GM21717 (cell line): ENCODE results near the gene SGK1.
"Not testable (repeated sequence)": the region's sequence is repeated elsewhere in the genome, so short reads cannot be mapped to it uniquely, and the experiment has no call there.

Source experiments
- ATAC-seq: cut with Tn5 transposase; IDR thresholded peaks from one replicate; pipeline ENCODE4 v1.9.1; 2021; ENCODE audit warnings: mild to moderate bottlenecking, moderate library complexity; ENCODE audit not compliant: unreplicated experiment

SGK1 gene

DNA sequence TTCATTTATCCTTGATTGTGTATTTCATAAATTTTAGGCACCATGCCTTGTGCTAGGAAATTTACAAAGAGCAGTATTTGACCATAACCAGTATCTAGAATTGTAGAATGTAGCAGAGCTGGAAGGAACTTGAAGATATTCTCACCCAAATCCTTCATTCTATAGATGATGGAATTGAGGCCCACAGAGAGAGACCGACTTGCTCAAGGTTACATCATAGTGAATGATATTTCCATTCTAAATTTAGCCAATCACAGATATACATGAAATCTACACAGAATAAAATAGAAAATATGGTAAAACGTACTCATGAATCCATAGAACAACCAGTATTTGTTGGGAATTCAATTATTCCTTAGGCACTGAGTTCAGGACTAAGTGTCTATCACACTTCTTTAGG lies 10.9 kb upstream of the SGK1 start:
- no peak for ATAC-seq

DNA sequence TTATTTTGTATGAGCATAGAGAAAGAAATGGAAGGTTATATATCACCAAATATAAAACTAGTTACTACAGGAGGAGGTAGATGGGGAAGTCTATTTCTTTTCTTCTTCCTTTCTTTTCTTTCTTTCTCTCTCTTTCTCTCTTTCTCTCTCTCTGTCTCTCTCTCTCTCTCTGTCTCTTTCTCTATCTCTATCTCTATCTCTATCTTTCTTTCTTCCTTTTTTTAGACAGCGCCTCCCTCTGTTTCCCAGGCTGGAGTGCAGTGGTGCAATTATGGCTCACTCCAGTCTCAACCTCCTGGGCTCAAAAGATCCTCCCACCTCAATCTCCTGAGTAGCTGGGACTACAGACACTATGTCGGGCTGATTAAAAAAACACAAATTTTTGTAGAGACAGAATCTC lies 10.2 kb upstream of the SGK1 start:
- no peak for ATAC-seq

DNA sequence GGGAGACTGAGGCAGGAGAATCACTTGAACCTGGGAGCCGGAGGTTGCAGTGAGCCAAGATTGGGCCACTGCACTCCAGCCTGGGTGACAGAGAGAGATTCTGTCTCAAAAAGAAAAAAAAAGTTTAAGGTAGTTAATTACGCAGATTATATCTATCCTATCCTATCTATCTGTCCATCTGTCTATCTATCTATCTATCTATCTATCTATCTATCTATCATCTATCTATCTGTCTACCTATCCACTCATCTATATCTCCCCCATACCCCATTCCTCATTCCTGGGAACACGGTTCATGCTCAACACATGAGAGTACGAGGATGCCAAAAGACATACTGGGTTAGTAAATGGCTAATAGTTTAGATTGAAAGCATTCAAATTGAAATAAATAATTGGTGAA lies 8.3 kb upstream of the SGK1 start:
- ATAC-seq = not testable (repeated sequence)

DNA sequence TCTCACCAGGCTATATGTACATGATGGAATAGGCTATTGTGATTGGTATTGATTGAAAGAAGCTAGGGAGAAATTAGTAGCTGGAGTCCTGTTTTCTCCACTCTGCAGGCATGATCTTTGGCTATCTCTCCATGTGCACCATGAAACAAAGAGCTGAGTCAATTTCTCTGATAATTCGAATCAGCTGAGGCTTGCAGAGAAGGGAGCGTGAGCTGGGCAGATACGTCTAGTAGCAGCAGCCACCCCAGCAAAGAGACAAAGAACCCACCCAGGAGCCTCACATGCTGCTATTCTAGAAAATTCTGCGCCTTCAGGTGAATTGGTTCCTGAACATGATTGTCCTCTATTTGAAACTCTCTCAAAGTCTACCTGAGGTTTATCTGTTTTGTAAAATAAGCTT lies 6.9 kb upstream of the SGK1 start:
- no peak for ATAC-seq

DNA sequence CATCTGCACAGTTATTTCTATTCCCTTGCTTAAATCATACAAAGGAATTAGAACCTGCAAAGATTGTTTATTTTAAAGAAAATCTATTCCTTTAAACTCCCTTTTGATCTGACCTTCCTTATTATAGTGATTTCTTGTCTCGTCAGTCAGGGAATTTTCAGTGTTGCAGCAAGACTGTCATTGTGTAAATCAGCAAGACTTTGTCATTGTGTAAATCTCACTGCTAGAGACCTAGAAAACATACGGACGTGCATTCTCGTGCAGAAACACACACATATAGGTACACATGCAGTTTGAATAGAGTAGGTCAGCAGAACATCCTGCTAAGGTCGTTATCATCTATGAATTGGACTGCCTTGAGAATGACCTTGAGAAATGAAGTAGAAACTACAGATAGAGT lies 6.2 kb upstream of the SGK1 start:
- ATAC-seq = no peak

DNA sequence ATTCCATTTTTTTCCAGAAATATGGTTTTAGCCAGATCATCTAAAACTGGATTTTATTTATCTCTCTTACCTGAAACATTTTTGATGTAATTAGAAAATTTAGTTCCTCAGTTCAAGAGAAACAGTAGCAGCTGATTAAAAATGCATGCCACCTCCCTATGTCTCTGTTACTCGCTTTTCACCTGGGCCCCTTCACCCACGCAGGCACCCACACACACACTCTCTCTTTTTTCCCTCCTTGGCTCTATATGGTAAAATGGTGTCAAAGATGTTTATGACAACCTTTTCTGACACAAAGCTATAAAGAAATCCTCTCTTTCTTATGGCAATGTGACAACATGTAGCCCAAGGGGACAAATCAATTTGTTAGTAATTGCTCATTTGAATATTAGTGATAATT lies 5.8 kb upstream of the SGK1 start:
- ATAC-seq = no peak

DNA sequence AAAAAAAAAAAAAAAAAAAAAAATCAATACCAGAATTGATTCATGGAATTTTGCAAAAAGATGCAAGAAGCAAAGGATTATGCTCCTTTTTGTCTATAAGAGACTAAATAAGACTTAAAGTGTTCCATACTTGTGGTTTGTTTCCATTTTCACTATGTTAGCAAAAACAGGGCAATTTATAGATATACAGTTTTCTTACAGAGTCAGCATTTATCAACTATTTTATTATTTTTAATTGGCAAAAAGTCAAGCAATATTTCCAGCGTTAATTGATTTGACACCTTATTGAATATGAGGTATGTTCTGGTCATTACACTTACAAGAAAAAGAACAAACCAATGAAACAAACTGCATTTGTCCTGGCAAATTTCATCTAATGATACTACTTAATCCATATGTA lies 5.4 kb upstream of the SGK1 start:
- ATAC-seq = no peak

DNA sequence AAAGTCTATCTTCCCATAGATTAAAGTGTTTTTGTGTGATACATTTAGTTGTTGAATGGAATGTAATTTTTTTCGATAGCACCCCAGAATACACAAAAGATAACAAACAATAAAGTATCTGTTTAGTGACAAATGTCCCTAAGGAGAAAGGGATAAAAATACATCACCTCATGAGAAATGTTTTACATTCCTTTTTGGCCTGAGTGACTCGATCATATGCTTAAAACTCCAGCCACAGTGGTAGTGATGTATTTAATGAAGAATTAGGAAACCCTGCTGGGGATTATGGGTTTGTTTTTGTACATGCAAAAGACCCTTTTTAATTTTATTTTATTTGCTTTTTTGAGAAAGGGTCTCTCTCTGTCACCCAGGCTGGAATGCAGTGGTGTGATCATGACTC lies 4.3 kb upstream of the SGK1 start:
- ATAC-seq = no peak

DNA sequence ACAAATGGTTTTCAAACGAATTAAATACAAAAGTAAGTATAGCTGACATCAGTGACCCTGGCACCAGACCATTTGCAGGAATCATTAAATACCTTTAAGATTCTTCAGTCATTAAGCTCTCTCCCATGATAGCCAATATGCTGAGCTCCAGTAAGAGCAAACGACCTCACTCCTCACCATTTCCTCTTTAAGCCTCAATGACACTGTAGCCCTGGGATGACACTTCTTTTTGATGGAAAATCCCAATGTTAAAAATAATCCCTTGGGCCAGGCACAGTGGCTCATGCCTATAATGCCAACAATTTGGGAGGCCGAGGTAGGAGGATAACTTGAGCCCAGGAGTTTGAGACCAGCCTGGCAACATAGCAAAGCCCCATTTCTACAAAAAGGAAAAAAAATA lies 3.3 kb upstream of the SGK1 start:
- ATAC-seq = no peak

DNA sequence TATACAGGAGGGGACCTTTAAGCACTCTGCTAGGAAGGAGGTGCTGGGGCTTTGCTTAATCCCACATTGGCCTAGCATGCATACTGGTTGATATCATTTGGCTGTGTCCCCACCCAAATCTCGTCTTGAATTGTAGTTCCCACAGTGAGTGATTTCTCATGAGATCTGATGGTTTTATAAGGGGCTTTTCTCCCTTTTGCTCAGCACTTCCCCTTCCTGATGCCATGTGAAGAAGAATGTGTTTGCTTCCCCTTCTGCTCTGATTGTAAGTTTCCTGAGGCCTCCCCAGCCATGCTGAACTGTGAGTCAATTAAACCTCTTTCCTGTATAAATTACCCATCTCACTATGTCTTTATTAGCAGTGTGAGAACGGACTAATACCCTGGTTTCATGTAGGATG lies 1.8 kb upstream of the SGK1 start:
- not testable (repeated sequence) for ATAC-seq

DNA sequence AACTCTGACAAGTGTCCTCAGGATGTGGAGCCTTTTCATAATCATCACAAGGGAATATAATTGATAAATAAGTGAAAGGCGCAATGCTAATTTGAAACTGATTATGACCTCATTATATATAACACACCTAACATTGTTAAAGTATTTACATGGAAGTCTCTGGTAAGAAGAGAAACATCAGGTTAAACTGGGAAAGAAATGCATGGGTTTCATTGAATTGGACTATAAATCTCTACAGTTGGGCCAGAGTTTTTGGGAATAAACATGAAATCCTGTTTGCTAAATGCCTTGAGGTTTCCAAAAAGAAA lies 1.0 kb upstream of the SGK1 start:
- no peak for ATAC-seq

DNA sequence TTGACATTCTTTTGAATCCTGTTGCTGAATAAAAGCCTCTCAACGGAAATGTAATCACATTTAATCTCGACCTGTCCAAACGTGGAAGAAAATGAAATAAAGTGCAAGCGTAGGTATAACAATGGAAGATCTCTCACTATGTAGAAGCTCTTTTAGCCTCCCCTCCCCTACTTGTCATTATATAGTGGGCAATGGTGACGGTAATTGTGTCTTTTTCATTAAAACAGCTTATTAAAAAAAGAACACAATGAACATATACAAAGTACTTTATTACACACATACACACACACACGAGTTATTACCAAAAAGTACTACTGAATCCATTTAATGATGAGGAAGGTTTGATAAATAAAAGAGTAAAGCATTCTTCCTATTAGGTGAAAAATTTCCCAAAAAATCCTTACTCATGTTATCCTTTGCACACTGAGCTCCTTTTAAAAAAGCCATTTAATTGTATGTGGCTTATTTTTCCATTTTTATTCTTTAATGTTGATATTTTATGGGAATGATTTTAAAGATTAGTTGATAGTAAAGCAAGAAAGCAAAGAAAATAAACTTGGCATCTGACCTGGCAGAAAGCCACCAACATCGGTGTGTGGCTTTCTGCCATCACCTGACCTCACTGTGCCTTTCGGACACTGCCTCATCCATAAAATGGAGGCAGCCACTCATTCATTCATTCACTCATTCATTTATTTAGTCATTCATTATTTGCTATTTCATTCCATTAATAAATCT lies 493 bp upstream of the SGK1 start:
- no peak for ATAC-seq

DNA sequence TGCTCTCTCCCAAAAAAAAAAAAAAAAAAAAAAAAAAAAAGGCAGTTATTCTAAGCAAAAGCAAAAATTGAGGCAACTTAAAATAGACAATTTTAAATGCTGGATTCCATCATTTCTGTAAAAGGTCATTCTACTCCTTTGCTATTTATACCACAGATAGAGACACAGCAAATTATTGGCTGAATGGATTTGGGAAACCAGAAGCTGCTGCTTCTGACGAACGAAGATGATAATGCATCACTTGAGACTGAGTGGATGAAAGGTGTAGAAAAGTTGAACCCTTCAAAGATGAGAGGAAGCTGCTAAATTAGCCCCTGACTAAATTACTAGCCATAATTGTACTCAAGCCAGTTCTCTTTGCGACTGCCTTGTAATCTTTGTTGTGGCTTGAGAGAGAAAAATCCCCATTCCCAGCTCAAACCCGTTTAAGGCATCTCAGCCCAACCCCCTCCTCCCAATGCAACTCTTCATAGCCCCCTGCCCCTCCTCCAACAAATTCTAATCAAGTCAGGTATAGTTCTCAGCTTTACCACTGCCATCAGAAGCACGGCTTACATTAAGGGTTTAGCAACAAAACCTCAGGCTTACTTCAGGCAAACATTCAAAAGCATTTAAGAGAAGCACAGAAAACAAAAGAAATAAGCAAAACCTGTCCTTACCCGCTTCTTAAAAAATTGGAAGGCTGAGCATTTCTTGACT lies 1.0 kb downstream of the SGK1 start:
- ATAC-seq = no peak

DNA sequence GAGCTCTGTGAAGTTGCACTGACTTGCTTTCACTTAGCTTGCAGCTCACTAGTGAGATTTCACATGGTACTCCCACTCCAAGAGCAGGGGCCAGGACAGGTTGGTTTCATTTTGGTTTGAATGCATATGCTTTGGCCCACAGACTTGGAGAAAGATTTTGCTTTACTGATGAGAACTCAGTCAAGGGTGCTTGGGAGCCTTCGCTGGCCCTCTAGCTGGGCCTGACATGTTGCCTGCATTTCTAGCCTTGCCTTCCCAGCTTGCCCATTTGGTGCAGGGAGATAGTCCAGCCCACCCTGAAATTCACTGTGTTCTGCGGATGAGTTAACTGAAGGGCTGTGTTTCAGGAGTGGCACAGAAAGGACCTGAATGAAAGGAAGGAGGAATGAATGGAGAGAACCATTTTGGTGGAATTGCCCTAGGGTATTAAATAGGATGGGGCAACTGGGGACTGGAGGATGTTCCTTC lies 1.9 kb downstream of the SGK1 start:
- ATAC-seq = no peak

DNA sequence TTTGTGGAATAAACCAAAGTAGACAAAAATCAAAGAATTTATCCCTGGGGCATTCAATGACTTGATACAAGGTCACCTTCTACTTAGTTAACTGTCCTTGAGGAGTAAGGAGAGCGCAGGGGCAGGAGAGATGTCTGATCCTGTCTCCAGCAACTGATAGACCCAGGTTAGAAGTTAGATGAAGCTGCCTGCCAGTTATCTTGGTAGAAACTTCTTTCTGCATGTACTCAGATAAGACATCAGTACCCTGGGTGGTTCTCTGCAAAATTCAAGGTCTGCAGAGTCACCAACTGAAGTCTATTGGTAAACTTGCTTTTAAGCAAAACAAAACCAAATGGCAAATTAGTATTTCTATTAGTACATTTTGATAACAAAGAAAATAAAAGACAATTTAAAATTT lies 2.7 kb downstream of the SGK1 start:
- ATAC-seq = no peak

DNA sequence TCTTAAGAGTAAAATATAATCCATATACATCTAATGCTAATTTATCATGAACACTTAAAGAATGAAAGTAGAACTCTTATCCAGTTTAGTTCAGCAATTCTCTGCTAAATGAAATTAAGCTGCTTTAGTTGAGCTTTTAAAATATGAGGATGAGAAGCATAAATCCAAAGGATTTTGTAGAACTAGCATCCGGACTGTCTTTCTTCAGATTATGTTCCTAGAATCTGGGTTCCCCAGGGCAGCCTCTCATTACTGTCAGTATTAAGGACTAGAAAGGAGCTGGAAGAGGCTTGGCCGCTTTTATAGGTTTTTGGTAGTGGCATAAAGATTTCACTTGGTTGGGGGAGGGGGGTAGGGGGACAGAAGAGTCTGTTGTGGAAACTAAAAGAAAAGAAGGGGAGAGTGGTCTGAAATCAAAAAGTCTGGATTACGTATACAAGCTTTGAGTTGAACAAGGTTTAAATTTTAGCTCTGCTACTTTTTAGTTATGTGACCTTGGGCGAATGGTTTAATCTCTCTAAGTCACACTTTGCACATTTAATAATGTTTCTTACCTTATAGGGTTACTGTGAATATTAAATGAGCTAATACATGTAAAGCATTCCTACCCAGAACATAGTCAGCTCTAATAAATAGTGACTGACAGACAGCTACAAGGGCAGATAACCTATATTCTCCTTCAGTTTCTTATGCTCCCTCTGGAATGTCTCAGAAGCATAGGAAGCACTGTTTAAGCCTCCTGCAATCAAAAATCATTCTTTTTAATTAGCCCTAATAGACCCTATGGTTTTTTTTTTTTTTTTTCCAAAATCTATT lies 3.7 kb downstream of the SGK1 start:
- no peak for ATAC-seq

DNA sequence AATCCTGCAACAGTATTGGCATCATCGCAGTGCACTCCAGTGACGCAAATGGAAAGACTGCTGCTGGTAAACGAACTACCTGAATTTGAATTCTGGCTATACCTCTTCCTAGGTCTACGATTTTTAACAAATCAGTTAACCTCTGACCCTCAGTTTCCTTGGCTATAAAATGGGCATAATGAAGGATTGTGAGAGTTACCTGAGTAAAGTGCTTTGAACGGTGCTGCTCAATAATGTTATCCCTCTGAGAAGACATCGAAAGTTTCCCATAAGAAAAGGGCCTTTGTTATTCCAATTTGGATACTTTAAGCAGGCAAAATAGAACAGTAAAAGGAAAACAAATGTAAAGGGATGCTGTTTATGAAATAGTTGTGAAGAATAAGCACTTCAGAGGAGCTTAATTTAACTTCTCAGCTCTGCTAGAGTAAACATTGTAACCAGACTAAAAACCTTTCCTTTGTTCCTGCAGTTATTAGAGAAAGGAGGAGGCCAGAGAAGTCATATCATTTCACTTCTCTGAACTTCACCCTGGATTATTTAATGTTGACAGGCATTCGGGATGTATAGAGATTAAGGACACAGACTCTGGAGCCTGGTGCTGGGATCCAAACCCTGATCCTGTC lies 5.8 kb downstream of the SGK1 start:
- no peak for ATAC-seq

DNA sequence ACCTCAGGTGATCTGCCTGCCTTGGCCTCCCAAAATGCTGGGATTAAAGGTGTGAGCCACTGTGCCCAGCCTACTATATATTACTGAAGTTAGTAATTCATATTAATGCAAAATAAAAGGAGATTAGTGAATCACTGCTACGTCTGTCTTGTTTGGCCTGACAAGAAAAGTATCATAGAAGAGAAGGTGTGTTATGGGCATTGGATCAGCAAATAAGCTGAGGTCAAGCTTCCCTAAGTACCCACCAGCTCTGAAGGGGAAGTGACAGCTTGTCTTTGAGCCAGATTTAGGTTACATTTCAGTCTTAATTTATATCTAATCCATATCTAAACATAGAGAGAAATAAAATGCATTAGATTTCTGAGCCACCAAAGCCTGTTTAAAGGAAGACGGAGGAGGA lies 7.1 kb downstream of the SGK1 start:
- no peak for ATAC-seq

DNA sequence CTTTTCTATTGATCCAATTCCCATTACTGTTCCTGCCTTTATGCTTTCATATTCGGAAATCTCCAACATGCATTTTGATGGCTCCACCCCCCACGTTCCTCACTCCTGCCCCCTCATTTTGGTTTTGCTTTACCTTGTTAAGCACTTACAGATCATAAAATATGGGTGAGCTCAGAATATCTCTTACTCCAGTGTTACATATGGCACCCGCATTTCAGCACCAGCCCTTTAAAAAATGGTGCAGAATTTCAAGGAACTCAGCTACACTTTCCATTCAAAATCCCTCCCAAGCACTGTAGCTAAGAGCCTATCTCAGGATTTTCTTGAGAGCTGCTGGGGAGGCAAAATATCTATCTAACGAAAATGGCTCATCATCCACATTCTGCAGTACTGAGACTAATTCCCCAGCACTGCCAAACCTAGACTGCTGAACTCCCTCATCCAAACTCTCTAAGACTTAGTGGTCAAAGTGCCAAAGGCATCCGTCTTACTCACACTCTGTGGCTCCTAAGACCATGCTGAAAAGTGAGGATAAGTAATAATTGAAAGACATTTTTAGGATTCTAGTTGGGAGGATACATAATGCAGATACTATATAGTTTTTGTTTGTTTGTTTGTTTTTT lies 7.8 kb downstream of the SGK1 start:
- ATAC-seq = no peak

DNA sequence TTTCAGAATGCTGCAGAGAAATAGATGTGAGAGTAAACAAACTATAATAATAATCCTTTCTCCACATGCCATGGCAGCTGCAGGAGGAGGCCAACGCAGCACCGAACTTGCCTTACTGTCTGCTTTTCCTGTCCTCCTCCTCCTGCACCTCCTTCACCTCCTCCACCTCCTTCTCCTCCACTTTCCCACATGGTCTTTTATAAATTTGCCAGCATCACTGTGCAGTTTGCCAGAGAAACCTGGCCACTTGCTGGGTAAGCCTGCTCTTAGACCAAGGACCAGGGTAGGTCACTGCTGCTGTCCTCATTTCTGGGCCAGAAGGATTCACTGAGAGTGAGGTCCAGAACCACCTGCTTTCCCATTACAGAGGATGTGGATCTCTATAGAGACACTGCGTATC lies 8.7 kb downstream of the SGK1 start:
- no peak for ATAC-seq

DNA sequence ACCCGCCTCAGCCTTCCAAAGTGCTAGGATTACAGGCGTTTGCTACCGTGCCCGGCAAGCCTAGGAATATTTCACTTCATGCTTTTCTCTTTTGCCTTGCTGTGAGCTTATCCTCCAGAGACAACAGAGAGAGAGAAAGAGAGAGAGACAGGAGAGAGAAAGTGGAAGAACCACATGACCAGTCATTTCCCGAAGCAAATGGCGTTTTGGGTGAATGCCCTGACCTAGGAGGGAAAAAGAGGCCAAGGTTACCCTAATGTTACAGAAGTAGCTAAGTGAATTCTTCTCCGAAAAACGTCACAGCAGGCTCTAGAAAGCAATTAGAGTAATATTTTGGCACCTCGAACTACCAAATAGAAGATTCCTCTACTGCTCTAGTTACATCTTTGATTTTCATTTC lies 9.1 kb downstream of the SGK1 start:
- ATAC-seq = no peak
